OCI-LY1 (cell line): Measurements from ENCODE around the gene SLC39A11.

Experiments used
- CTCF ChIP-seq: fragments of 200-600 bp; sonication (generic), shearing (Covaris generic); IDR thresholded peaks from 2 replicates; pipeline ENCODE4 v1.5.1; 2017; ENCODE audit warnings: mild to moderate bottlenecking, antibody characterized with exemption, low read length, moderate library complexity, mixed read lengths
- EZH2 ChIP-seq: fragments of 200-600 bp; sonication (generic), shearing (Covaris generic); IDR thresholded peaks from 2 replicates; pipeline ENCODE4 v1.8.0; 2017; ENCODE audit warnings: borderline replicate concordance, mixed run types, mild to moderate bottlenecking, antibody characterized with exemption, low read length, moderate library complexity, mixed read lengths

- no peak for TF ChIP-seq CTCF
- no peak for TF ChIP-seq EZH2
Measured at GRCh38 chr17:72816406-72816805, 276.1 kb downstream of the SLC39A11 start.
